Right hindlimb (tissue), 1 donor: ENCODE results near the gene TRIM75.
"Not testable (repeated sequence)": the region's sequence is repeated elsewhere in the genome, so short reads cannot be mapped to it uniquely, and the experiment has no call there.

Source experiments
- DNase-seq: peaks from one replicate; pipeline ENCODE4 v3.0.0-alpha.2; 2018

Gene TRIM75

DNA sequence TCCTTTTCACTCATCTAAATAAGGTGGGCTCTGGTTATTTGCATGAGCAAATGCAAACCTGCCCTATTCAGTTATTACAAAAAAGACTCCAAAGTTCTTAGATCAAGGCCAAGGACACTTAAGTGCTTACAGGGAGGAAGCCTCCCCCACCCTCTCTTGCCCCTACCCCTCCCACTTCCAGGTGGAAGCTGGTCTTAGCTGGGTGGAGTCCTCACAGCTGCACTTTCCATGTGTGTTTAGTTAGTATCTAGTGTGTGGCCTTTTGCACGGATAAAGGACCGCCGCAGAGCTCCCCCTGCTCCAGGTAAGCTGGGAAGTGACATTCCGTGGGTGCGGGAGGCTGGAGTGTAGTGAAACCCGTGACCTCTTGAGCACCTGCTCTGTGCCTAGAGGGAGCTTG, at the start of gene TRIM75:
Gene TRIM75, plus strand, starts transcription at position 222 of the 400 bp plus-strand sequence. CDS start 5,282 bp downstream, outside the sequence.
- no peak for DNase-seq

DNA sequence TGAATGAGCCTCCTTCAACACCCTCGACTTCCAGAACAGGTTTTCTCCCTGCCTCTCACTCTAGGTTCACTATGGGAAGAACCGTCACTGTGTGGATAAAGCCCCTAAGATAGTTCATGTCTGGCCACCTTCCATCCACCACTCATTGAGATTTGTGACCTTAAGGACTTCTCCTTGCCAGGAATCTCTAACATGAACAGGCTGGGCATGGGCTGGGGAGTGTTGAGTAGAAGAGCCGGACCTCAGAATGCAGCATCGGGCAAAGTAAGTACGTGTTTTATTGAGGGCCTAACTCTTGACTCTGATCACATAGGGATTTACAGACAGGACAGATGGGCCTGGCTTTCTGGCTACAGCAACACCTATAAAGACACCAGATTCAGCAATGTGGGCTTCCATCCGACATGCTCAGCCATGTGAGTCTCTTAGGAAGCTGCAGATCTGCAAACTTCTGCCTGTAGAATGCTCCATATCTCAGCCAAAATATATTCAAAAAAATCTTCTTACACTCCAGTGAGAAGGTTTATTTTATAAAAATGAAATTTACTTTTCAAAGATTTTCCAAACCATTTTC, 48.2 kb upstream of the TRIM75 start:
- DNase-seq = no peak

DNA sequence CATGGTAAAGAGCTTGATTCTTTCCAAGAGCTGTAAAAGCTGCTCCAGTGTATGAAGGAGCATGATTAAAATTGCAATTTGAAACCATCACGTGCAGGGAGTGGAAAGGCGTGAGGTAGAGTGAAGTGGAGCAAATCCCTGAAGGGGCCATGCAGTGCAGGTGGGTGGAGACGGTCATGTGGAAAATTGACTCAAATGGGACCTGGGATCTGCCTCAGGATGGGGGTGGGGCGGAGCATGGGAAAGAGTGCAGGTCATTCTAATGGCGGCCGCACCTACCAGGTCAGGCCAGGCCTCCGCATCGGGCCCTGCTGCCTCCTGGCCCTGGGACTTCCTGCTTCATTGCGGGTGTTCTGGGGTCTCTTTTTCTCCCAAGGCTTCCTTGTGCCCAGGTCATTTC, 47.2 kb upstream of the TRIM75 start:
- DNase-seq = no peak

DNA sequence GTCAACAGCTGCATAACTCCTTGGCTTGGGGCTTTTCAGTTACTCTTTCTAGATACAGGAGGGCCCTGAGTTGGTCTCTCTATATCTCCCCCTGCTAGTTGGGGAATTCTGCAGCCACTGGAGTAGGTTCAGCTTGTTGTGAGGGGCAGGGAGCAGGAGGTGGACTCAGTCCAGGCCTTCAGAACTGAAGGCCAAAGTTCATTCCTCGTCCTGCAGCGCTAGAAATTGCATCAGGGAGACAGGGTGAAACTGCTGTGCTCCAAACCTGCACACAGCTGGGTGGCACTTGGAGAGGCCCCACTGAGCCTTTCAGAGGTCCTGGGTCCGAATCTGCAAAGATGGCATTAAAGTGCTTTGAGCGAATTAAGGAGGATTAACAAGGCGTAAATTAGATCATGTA, 46.8 kb upstream of the TRIM75 start:
- no peak for DNase-seq

DNA sequence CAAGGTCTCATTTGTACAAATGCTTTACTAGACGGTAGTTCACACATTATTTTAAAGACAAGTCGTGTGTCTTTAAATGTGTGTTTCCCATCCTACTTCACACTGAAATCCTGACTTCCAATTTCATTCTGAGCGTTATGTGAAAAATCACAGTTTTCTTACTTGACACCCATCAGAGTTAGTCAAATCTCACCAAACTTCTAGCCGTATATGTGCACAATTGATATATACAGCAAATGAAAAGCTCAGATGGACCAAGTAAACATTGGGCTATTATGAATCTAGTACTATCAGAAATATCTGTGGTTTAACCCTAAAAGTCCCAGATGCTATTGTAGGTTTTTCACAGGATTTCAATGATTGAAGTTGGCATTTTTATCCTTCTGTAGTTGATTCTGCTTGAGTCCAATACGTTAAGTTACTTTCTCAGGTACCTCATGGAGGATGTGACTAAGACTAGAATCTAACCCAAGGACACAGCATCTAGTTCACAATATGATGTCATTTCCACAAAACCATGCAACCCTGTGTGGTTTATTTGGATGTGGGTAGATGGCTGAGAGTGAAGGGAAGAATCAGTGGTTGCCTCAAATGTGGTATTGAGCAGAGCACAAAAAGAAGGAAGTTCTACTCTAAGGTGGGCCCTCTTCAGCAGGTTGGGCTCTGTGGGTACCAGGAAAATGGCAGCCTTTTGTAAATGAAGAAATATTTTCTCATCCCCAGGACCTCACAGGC, 44.0 kb upstream of the TRIM75 start:
- no peak for DNase-seq

DNA sequence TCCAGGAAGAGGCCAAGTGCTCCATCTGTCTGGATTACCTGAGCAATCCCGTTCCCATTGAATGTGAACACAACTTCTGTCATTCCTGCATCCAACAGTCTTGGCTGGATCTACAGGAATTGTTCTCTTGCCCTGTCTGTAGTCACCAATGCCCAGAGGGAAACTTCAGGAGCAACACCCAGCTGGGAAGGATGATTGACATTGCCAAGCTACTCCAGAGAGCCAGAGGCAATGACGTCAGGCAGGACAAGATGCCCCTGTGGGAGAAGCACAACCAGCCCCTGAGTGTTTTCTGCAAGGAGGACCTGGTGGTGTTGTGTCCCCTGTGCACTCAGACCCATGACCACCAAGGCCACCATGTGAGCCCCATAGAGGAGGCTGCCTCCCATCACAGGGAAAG, 43.2 kb upstream of the TRIM75 start:
- DNase-seq = no peak

DNA sequence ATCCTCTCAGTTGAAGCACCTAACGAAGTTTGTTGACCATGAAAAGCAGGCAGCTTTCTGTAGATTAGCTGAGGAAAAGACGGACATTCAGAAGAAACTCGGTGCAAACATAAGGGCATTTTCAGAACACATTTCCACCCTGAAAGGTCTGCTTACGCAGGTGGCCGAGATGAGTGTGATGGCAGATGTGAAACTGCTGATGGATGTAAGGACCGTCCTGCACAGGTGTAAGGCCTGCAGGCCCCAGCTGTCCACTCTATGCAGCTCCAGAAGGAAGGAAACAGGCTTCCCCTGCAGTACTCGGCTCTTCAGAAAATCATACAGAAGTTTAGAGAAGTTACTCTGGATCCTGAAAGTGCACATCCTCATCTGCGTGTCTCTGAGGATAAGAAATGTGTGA, 42.7 kb upstream of the TRIM75 start:
- no peak for DNase-seq

DNA sequence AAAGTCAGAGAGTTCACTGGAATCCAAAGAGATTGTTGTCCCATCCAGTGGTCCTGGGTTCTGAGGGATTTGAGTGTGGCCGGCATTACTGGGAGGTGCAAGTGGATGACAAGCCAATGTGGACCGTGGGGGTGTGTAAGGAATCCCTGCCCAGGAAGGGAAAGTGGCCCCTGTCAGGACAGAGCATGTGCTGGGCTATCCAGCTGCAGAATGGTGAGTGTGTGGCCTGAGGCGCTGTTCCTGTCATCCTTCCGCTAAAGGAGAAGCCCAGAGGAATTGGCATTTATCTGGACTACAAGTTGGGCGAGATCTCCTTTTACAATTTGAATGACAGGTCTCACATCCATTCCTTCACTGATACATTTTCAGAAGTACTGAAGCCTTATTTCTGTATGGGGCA, 42.3 kb upstream of the TRIM75 start:
- DNase-seq = no peak

DNA sequence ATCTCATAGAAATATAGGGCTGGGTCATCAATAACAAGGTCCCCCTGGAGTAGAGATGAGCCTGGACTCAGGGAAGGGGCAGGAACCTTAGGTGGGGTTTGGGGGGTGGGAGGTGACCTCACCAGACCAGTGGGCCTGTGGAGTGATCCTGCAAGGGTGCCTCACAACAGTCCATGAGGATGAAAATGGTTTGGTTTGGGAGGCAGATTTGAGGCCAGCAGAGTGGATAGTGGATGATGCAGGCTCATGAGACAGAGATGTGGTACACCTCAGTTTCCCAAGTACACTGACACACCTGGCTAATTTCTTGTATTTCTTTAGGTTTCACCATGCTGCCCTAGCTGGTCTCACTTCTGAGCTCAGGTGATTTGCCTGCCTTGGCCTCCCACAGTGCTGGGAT, 40.0 kb upstream of the TRIM75 start:
- DNase-seq = no peak

DNA sequence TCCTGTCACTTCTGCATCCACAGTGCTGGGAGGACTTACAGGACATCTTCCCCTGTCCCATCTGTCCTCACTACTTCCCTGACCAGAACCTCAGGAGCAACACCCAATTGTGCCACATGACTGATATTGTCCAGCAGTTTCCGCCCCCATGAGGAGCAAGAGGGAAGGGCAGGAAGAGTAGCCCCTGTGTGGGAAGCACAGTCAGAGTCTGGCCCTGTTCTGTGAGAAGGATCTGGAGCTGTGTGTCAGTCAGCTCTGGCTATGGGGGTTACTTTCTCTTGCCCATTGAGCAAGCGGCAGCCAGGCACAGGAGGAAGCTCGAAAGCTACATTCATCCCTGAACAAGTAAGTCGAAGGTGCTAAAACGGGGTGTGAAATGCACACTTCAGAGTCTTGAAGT, 36.7 kb upstream of the TRIM75 start:
- DNase-seq = no peak

DNA sequence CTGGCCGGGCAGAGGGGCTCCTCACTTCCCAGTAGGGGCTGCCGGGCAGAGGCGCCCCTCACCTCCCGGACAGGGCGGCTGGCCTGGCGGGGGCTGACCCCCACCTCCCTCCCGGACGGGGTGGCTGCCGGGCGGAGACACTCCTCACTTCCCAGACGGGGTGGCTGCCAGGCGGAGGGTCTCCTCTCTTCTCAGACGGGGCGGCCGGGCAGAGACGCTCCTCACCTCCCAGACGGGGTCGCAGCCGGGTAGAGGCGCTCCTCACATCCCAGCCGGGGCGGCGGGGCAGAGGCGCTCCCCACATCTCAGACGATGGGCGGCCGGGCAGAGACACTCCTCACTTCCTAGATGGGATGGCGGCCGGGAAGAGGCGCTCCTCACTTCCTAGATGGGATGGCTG, 33.7 kb upstream of the TRIM75 start:
- not testable (repeated sequence) for DNase-seq

DNA sequence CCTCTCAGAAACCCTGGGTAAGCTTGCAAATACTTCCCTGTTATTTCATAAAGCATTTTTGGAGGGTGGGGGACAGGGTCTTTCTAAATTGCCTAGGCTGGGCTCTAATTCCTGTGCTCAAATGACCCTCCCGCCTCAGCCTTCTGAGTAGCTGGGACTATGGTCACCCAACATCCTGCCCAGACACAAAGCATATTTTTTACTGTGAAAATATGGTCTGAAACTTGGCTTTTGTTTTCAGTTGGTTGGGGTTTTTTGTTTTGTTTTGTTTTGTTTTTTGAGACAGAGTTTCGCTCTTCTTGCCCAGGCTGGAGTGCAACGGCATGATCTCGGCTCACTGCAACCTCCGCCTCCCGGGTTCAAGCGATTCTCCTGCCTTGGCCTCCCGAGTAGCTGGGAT, 27.9 kb upstream of the TRIM75 start:
- not testable (repeated sequence) for DNase-seq

DNA sequence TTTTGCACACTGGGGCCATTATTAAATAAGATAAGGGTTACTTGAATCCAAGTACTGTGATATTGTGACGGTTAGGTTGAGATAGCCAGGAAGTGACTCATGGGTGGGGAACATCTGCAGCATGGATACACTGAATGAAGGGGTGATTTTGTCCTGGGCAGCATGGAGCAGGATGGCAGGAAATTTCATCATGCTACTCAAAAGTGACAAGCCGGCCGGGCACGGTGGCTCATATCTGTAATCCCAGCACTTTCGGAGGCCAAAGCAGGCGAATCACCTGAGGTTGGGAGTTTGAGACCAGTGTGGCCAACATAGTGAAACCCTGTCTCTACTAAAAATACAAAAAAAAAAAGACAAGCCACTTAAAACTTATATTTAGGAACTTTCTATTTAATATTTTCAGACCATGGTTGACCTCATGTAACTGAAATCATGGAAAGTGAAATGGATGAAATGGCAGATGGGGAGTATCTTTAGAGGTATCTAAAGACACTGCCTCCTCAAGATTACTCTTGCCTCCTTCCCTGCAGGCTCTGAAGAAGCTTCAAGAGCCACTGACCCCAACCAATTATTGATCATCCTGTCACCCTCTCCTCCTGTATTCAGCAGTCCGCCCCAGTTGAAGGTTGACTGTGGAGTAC, 25.8 kb upstream of the TRIM75 start:
- no peak for DNase-seq

DNA sequence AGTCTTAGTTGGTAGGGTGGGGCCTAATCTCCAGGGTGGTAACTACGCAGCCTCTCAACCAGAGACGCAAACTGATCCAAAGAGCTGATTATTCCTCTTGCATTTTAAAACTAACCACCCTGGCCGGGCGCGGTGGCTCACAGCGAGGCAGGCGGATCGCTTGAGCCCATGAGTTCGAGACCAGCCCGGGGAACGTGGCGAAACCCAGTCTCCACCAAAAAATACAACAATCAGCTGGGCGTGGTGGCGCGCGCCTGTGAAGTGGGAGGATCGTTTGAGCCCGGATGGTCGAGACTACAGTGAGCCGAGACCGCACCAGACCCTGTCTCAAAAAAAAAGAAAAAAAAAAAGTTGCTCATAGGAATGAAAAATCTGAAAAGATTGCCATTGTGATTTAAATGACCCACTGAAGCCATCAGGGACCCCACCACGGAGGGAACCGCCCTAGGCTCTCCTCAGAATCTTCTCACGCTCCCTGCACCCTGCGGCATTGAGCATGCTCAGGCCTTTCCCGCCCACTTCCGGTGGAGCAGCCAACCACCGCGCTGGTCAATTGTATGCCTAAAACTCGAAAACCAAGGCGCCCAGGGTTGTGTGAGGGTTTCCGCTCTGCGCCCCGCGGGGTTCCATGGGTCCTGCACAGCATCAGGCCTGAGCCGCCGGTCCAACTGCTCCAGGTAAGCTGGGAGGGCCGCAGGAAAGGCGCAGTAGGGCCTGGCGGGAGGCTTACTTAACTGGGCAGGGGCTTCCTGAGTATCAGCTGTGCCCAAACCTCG, 22.0 kb upstream of the TRIM75 start, which contains the start of gene TRIM60:
Gene TRIM60, plus strand, starts transcription at position 564 of the 776 bp plus-strand sequence. CDS start 8,074 bp downstream, outside the sequence.
- no peak for DNase-seq

DNA sequence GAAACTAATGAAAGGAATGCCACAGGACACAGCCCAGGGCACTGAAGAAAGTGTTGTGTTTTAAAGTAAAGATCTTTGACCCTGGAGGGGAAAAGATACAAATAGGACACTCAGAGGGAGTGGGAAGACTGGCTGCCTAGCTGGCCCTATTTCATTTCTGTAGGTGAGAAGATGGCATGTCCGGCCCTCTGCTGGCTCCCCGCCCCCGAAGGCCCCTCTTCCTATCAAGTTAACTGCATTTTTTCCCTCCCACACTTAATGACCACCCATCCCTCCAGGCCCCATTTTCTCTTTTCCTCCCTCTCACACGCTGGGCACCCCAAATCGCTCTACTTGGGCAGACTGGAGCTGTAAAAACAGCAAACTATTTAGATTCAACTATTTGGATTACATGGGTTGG, 5.5 kb upstream of the TRIM75 start:
- no peak for DNase-seq

DNA sequence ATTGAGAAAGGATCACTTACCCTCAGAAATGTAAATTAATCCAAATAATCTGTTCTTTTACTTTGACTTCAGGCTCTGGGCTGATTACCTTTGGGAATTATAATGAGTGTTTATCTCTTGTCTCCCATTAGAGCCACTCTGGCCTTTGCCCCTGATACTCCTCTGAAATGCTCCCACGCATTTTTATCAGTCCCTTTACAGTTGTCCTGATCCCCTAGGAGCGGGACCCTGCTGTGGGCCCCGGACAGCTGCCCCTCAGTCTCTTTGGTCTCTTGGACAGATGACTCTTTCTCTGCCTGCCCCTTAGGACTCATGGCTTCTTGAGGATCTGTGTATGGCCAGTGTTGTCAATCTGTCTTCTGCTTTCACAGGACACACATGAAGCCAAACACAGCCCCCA, 1.0 kb upstream of the TRIM75 start:
- DNase-seq = no peak

DNA sequence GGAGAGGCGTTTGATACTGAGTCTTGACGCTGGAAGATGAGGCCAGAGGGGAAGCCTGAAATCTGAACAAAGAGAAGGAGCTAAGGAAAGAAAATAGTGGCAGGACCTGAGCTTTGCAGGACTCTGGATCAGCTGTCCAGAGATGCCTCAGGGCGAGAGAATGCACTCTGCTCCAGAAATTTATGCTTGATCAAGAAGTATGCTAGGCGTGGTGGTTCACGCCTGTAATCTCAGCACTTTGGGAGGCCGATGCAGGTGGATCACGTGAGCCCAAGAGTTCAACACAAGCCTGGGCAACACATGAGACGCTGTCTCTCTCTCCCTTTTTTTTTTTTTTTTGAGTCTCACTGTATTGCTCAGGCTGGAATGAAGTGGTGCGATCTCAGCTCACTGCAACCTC, 1.9 kb downstream of the TRIM75 start:
- no peak for DNase-seq

DNA sequence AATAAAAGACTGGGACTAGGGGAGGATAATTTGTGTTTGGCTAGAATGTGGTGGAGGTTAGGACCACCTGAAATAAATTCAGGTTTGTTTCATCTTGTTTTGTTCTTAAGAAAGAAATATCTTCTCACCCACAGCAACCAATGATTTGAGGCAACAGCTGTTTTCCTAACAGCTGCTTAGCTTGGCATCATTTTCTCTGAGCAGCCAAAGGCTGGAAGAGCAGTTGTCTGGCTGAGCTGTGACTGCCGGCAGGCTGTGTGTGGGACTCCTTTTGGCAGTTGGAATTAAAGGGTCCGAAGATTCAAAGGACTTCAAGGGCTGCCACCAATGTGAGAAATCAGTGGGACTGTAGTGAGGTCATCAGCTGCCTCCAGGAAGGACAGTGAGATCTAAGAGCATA, 5.0 kb downstream of the TRIM75 start:
- peak; percentile 69 for DNase-seq

DNA sequence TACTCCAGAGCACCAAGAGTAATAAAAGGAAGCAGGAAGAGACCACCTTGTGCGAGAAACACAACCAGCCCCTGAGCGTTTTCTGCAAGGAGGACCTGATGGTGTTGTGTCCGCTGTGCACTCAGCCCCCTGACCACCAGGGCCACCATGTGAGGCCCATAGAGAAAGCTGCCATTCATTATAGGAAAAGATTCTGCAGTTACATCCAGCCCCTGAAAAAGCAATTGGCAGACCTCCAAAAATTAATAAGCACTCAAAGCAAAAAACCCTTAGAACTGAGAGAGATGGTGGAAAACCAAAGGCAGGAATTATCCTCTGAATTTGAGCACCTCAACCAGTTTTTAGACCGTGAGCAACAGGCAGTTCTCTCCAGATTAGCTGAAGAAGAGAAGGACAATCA, 5.7 kb downstream of the TRIM75 start:
- DNase-seq = no peak

DNA sequence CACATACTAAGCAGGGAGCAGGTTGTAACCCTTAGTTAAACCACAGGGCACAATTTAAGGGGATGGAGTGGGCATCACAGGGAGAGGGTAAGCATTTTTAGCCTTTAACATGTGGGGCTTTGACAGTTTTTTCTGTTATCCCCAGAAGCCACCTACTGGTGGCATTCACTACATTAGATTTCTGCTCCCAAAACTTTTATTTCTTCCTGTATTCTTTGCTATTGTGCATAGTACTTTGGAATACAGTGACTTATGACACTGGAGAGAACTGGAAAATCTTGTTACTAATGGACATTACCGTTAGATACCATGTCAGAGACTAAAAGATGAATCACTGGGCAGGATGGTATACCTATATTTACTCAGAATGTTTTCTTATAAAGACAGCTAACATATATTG, 7.3 kb downstream of the TRIM75 start:
- no peak for DNase-seq

DNA sequence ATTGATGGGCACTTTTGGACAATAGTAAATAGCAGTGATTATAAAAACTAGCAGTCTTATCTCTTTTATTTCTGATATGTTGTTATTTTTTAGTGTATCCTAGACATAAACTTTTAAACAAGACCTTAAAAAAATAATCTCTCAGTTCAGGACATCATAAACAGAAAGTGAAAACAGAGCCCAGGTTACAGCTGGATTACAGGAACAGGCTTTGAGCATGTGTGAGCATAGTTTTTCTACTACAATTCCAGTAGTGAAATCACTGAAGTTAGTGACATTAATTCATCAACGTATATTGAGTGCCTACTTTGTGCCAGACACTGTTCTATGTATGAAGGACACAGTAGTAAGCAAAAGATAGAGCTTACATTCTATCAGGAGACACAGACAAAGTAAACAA, 16.9 kb downstream of the TRIM75 start:
- no peak for DNase-seq

DNA sequence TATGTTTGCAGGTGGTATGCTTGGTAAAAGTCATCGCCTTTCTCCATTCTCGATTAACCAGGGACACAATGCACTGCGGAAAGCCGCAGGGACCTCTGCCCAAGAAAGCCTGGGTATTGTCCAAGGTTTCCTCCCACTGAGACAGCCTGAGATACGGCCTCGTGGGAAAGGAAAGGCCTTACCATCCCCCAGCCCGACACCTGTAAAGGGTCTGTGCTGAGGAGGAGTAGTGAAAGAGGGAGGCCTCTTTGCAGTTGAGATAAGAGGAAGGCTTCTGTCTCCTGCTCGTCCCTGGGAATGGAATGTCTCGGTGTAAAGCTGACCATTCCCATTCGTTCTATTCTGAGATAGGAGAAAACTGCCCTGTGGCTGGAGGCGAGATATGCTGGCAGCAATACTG, 19.7 kb downstream of the TRIM75 start:
- DNase-seq = not testable (repeated sequence)

DNA sequence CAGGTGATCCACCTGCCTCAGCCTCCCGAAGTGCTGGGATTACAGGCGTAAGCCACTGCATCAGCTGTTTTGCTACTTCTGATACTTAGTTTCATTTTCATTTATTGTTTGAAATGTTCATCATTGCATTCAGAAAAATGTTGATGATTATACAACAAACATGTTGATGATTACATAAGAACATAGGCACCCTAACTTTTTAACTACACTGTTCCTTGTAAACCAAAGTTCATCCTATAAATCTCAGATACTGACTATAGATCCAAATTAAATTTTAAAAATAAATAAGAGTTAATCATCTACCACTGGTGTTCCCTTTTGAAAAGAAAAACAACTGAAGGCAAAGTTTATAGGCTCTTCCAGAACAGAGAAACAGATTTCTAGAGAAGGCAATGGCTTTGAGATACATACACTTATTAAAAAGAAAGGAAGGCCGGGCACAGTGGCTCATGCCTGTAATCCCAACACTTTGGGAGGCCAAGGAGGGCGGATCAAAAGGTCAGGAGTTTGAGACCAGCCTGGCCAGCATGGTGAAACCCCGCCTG, 23.4 kb downstream of the TRIM75 start:
- DNase-seq = no peak
